Measurements from ENCODE around the gene AHRR.

Gene AHRR

GRCh38 chr5:347712-348284 lies 26.3 kb downstream of the AHRR start:
- no peak for DNase-seq

GRCh38 chr5:348726-349125 lies 27.2 kb downstream of the AHRR start:
- no peak for DNase-seq

- DNase-seq: no peak
Measured at GRCh38 chr5:350355-350754, 28.8 kb downstream of the AHRR start.

GRCh38 chr5:351084-351920 lies 29.8 kb downstream of the AHRR start:
- no peak for DNase-seq

GRCh38 chr5:351921-352245 lies 30.4 kb downstream of the AHRR start:
- no peak for DNase-seq

GRCh38 chr5:352639-353611 lies 31.4 kb downstream of the AHRR start:
- no peak for DNase-seq

- DNase-seq: no peak
Measured at GRCh38 chr5:353612-354580, 32.4 kb downstream of the AHRR start.

- DNase-seq: no peak
Measured at GRCh38 chr5:354581-355378, 33.3 kb downstream of the AHRR start.

GRCh38 chr5:355379-355935 lies 33.9 kb downstream of the AHRR start:
- no peak for DNase-seq

- no peak for DNase-seq
Measured at GRCh38 chr5:355958-356357, 34.4 kb downstream of the AHRR start.

- no peak for DNase-seq
Measured at GRCh38 chr5:359301-359897, 37.9 kb downstream of the AHRR start.

- DNase-seq: no peak
Measured at GRCh38 chr5:360257-361027, 38.9 kb downstream of the AHRR start.

GRCh38 chr5:362189-362588 lies 40.7 kb downstream of the AHRR start:
- no peak for DNase-seq

GRCh38 chr5:362978-363765 lies 41.7 kb downstream of the AHRR start:
- DNase-seq: no peak

- DNase-seq: no peak
Measured at GRCh38 chr5:364497-364896, 43.0 kb downstream of the AHRR start.

- DNase-seq: no peak
Measured at GRCh38 chr5:366541-367357, 45.2 kb downstream of the AHRR start.

- DNase-seq: no peak
Measured at GRCh38 chr5:367358-368130, 46.0 kb downstream of the AHRR start.
